Dedifferentiated amniotic fluid mesenchymal stem cell (primary cell): ENCODE measurements around the gene ZNF24.
A peak's percentile ranks its signal among the peaks of the same experiment; 100 is the strongest.

ENCODE experiments used
- DNase-seq: peaks from one replicate; pipeline ENCODE4 v3.0.0-alpha.2; 2016; ENCODE audit errors: extremely low spot score

ZNF24 gene

DNA sequence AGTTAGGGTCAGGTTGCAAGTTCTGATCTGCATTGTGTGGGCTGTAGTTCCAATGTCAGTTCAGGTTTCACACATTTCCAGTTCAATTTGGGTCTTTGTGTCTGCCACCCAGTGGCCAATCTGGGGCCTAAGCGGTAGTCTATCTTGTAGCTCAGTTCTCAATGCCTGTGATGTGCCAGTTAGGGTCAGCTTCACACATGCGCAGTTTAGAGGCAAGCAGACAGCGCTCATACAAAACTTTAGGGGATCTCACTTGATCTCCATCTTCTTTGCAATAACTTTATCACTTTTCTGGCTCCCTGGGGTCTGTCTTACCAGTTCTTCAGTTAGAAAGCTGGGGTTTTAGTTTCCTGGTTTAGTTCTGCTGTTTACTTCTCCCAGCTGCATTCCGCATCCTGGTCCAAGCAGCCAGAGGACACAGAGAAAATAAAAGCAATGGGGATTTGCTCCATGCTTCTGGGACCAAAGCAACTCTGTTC is 11.0 kb upstream of the ZNF24 start:
- peak; percentile 81 for DNase-seq

GRCh38 chr18:35352778-35353177 is 8.6 kb upstream of the ZNF24 start:
- DNase-seq = no peak

DNA sequence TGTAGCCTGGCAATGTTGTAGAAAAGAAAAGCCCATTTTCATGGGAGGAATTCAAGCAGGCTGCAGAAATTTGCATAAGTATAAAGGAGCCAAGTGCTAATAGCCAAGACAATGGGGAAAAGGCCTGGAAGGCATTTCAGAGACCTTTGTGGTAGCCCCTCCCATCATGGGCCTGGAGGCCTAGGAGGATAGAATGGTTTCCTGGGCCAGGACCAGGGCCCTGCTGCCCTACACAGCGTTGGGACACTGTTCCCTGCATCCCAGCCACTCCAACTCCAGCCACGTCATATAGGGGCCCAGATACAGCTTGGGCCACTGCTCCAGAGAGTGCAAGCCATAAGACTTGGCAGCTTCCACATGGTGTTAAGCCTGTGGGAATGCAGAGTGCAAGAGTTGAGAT is 8.1 kb upstream of the ZNF24 start:
- no peak for DNase-seq

- peak; percentile 86 for DNase-seq
Measured at GRCh38 chr18:35348001-35348400, 3.8 kb upstream of the ZNF24 start.

DNA sequence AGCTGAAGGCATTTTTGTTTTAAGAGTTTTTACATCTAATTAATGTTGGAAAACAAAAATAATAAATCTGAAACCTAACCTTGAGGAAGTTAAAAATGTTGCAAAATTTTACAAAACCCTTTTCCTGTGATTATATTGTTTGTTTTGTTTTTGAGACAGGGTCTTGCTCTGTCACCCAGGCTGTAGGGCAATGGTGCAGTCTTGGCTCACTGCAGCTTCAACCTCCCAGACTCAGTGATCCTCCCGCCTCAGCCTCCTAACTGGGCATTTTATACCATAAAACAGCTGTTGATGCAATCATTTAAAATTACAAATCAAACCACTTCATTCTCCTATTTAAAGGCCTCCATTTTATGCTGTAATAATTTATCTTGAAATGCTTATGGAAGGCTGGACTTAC is 1.7 kb upstream of the ZNF24 start:
- no peak for DNase-seq

DNA sequence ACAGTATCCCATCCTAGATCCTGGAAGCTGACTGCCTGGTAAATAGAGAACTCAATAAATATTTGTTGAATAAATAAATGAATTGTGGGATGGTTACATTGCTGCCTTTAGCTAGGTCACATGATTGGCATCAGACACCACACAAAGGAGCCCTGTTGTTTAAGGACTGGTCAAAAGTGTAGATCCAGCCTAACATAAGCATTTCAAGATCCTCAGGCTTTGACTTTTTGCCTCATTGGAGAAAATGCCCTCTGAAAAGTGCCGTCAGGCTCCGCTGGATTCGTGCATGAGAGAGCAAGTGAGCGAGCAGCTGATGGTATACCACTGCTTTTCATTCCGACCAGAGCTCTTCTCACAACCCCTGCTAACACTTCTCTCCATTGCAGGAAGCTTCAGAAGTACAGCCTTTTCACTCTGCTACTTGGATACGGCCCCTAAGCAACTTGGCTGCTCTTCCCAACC is 1.3 kb upstream of the ZNF24 start:
- DNase-seq = peak; percentile 8

DNA sequence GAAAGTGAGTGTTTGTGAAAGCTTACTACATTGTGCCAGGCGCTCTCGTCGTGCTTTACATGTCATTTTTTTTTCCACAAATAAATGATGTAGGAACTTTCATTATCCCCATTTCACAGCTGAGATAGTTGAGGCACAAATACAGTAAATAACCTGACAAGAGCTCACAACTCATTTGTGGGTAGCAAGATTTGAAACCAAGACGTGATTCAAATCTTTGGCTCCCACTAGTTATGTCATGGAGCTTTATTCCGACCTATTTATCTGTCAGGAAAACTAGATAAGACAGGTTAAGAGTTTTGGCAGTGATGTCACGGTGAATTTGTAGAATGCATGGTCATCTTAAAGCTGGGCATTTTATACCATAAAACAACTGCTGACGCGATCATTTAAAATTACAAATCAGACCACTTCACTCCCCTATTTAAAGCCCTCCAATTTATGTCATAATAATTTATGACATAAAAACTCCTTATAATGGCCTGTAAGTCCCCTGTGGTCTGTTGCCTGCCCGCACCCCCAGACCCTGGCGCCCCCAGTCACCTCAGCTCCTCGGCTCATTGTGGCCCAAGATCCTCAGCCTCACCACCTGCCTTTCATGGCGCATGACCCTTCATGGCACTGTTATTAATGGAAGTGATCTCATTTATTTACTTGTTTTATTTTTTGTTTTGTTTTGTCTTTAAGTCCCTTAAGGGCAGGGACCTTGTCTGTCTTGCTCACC is 678 bp upstream of the ZNF24 start:
- no peak for DNase-seq

DNA sequence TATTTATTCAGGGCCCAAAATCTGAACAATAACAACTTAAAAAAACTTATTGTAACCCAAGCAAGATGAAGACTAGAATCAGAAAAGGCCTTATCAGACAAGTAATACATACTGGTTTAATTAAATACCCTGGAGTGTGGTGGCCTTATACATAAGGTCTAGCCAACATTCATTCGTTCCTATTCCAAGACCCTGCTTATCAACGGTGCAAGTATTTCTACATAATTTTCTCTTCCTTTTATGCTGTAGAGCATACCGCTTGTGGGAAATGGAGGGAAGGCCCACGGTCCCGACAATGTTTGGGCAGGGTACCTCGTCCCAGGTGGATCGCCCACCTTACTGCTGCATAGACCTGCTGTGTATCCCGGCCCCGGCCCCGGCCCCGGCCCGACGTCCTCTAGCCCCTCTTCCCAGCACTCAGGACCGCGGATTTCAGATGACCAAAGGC is 708 bp downstream of the ZNF24 start:
- no peak for DNase-seq

DNA sequence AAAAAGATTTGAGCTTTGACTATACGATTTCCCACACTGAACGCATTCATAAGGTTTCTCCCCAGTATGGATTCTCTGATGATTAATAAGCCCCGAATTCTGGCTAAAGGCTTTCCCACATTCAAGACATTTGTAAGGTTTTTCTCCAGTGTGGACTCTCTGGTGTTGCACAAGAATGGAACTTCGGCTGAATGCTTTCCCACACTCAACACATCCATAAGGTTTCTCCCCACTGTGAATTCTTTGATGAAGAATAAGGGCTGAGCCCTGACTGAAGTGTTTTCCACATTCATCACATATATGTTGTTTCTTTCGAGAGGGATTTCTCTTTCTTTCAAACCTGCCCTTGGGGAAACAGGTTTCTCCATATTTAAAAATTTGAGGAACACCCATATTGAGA is 6.9 kb downstream of the ZNF24 start:
- DNase-seq = no peak

- no peak for DNase-seq
Measured at GRCh38 chr18:35335866-35336265, 8.4 kb downstream of the ZNF24 start.

DNA sequence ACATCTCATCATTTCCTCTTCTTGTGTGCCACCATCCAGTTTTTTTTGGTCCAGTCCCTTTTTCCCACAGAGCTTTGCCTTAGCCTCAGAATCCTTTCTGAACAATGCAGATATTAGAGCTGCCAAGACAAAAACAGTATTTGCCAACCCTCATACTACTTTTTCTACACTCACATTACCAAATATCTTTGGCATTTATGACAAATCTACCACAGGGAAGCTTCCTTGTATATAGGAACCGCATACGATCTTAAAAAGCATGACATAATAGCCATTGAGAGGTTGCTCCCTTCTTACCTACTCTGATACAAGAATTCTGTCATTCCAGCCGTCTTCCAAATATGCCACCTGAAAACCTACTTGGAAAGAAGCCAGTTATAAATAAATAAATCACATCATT is 9.4 kb downstream of the ZNF24 start:
- peak; percentile 47 for DNase-seq

DNA sequence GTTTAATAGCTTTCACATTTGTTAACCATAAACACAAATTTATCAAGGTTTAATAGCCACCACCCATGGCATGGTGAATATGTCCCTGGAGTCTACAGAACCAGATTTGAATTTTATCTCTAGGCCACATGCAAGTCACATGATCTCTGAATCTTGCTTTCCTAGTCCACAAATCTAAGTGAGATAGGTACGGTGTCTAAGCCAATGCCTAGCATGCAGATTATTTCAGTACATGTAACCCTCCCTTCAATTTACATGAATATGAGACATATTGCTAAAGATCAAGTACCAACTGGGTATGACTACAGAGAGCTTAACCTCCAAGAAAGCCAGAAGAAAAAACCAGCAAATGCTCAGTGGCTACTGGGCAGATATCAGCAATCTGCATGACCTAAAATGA is 10.0 kb downstream of the ZNF24 start:
- no peak for DNase-seq

DNA sequence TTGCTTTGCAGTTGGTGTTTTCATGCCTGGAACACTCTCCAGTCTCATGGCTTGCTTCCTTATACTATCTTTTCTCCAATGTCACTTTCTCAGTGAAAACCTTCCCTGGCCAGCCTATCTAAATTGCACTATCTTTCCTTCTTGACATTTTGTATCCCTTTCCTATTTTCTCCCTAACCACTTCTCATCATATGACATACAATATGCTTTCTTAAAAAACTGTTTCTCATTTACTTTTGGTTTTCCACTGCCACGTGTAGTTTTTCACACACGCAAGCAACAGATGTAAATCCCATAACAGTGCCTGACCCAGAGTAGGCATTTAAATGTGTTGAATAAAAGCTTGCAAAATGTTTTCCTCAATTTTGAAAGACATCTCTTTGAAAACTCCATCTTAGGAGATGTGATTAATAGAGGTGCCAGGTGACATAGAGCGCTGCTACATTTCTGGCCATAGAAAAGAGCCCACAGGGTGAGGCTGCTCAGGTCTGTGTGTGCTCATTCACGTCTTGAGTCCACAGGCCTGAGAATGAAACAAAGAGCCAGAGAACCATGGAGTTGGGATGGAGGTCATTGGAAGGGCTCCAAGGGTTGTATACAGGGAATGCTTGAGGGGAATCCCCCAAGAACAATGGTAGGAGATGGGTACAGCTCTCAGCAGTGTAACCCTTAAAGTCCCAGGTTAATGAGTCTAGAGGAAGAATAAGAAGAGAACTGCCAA is 12.7 kb downstream of the ZNF24 start:
- no peak for DNase-seq

GRCh38 chr18:35328868-35329267 is 15.4 kb downstream of the ZNF24 start:
- no peak for DNase-seq

- no peak for DNase-seq
Measured at GRCh38 chr18:35326695-35327387, 17.4 kb downstream of the ZNF24 start.

DNA sequence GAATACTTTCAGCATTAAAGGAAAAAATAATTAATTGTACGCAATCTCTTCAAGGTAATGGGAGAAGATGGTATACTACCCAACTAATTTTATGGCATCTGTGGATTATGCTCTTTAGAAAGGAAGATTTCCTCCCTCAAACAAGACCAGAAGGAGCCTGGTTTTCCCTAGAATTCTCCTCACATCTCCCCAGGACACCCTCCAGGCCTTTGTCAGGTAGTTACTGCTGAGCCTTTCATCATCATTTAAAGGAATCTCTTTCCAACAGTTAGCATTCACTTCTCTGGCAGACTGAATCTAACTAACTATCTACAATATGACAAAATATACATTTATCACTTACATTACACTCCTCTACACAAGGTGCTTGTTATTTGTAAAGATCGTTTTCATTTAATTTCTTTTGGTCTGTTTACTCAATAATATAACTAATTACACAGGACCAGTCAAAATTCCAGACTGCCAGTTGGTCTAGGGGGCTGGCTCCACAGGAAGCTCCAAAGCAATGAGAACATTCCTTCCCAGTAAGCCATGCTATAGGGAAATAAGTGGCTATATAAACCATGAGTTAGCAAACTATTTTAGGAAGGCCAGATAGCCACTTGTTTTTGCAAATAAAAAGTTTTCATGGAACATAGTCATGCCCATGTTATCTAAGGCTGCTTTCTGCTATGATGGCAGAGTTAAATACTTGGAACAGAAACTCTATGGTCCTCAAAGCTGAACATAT is 19.1 kb downstream of the ZNF24 start:
- DNase-seq = no peak

- no peak for DNase-seq
Measured at GRCh38 chr18:35322486-35323458, 21.4 kb downstream of the ZNF24 start.

- no peak for DNase-seq
Measured at GRCh38 chr18:35311496-35311895, 32.7 kb downstream of the ZNF24 start.

GRCh38 chr18:35306588-35307250 is 37.5 kb downstream of the ZNF24 start:
- no peak for DNase-seq

DNA sequence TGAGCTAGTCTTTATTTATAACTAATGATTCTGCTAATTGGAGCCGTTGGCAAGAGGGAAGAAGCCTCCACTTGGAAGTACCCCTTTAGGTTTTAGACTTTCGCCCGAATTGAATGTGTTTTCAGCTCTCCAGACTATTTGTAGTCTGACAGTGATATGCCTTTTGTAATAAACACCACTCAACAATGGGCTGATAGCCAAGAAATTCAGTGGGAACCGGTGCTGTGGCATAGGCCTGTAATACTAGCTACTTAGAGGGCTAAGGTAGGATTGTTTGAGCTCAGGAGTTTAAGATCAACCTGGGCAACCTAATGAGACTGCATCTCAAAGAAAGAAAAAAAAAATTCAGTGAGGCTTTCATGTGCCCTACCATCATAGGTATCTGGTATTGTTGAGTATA is 40.6 kb downstream of the ZNF24 start:
- no peak for DNase-seq
